ENCODE data around the gene IL12RB2. TPM values are rescaled to one million over a fixed set of nuclear protein-coding genes. Genes with fewer than 3 reads are reported as not detected.

The IL12RB2 gene
- total RNA-seq, 4 donors from 2014 or later = 1.3 to 7.6 (median 3.5) TPM

GRCh38 chr1:67317803-67318202, 10.1 kb downstream of the IL12RB2 start:
- peaks cover 0 to 6% (median 3%) of the 10 kb centered on the region in 3 donors for H3K4me1 ChIP-seq
- H3K4me3 ChIP-seq = no peak overlapping the region
- no peak for DNase-seq
- 73 to 91% methylated on average over 4 of the region's 4 CpGs for WGBS, 2 donors
- no peak overlapping the region for H3K27ac ChIP-seq
- H3K9me3 ChIP-seq = no peaks in the 10 kb centered on the region
- H3K36me3 ChIP-seq = no peaks in the 10 kb centered on the region
- intact Hi-C loops (cut with DNase I) = no loop called here
- no peaks in the 10 kb centered on the region for H3K27me3 ChIP-seq
- no peak for TF ChIP-seq CTCF (IDR thresholded peaks at IDR 0.05)
- TF ChIP-seq POLR2A (IDR thresholded peaks at IDR 0.05) = no peak

- Histone ChIP-seq H3K9me3 (no peaks in the 10 kb centered on the region), H3K4me1 (no peaks in the 10 kb centered on the region), H3K36me3 (no peaks in the 10 kb centered on the region), H3K27me3 (no peaks in the 10 kb centered on the region), H3K27ac (no peak overlapping the region), H3K4me3 (no peak overlapping the region)
- intact Hi-C loops (cut with DNase I) = no loop called here
- no peak for TF ChIP-seq POLR2A (IDR thresholded peaks at IDR 0.05)
- no peak for TF ChIP-seq CTCF (IDR thresholded peaks at IDR 0.05)
- WGBS, 2 donors = 89 to 100% methylated on average over 1 of the region's 1 CpG
- DNase-seq = no peak
Measured at GRCh38 chr1:67322442-67322841, 14.8 kb downstream of the IL12RB2 start.

- Histone ChIP-seq H3K9me3 (no peaks in the 10 kb centered on the region), H3K4me3 (no peak overlapping the region), H3K36me3 (no peaks in the 10 kb centered on the region), H3K4me1 (no peaks in the 10 kb centered on the region), H3K27ac (no peak overlapping the region), H3K27me3 (no peaks in the 10 kb centered on the region)
- no peak for TF ChIP-seq POLR2A (IDR thresholded peaks at IDR 0.05)
- no peak for TF ChIP-seq CTCF (IDR thresholded peaks at IDR 0.05)
- WGBS, 2 donors = 81 to 92% methylated on average over 1 to 3 of the region's 3 CpGs
- no peak for DNase-seq
- intact Hi-C loops (cut with DNase I) = no loop called here
Measured at GRCh38 chr1:67323087-67323486, 15.4 kb downstream of the IL12RB2 start.

GRCh38 chr1:67324068-67324467, 16.4 kb downstream of the IL12RB2 start:
- Histone ChIP-seq H3K36me3 (no peaks in the 10 kb centered on the region), H3K9me3 (no peaks in the 10 kb centered on the region), H3K4me1 (no peaks in the 10 kb centered on the region), H3K27ac (no peak overlapping the region), H3K4me3 (no peak overlapping the region), H3K27me3 (no peaks in the 10 kb centered on the region)
- TF ChIP-seq CTCF (IDR thresholded peaks at IDR 0.05) (no peak), POLR2A (IDR thresholded peaks at IDR 0.05) (no peak)
- intact Hi-C loops (cut with DNase I) = no loop called here
- DNase-seq = no peak
- WGBS, 2 donors = 88 to 89% methylated on average over 8 of the region's 8 CpGs

GRCh38 chr1:67327864-67328466, 20.3 kb downstream of the IL12RB2 start:
- Histone ChIP-seq H3K27ac (no peak overlapping the region), H3K9me3 (no peaks in the 10 kb centered on the region), H3K36me3 (no peaks in the 10 kb centered on the region), H3K4me1 (peaks cover 0 to 5% (median 0%) of the 10 kb centered on the region in 3 donors), H3K27me3 (no peaks in the 10 kb centered on the region), H3K4me3 (no peak overlapping the region)
- intact Hi-C loops (cut with DNase I) = no loop called here
- TF ChIP-seq CTCF (IDR thresholded peaks at IDR 0.05) = no peak
- TF ChIP-seq POLR2A (IDR thresholded peaks at IDR 0.05) = no peak
- DNase-seq = no peak
- 69 to 75% methylated on average over 3 of the region's 3 CpGs for WGBS, 2 donors
